ENCODE measurements around the gene SERPINB12. TPM values are rescaled to one million over a fixed set of nuclear protein-coding genes. Genes with fewer than 3 reads are reported as not detected.
A peak's percentile ranks its signal among the peaks of the same experiment; 100 is the strongest.

SERPINB12 gene
- total and polyA plus RNA-seq, 2 experiments from 2014 or later, result not detected

DNA sequence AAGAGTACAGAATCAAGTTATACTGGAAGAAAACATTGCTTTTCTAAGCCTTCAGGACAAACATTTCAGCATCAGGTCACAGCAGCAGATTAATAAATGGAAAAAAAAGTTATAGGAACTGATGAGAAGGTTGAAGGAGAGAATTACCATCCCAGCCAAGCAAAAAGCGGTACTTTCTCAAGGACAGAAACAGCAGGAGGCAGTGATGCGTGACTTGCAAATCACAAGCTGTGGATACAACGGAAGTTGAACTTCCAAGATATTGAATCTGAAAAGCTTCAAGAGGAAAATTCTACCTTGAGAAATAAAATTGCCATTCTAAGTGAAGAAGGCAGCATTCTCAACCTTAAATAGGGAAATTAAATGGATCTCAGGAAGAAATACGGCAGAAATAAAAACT, 18.5 kb upstream of the SERPINB12 start:
- no peaks in the 10 kb centered on the region for H3K4me1 ChIP-seq (ENCODE audit: insufficient read depth)
- H3K27me3 ChIP-seq (replicated peaks; ENCODE audit: insufficient read depth), result no peaks in the 10 kb centered on the region
- H4K20me1 ChIP-seq (ENCODE audit: insufficient read depth), result no peaks in the 10 kb centered on the region
- H2AFZ ChIP-seq, result no peak overlapping the region
- no peak overlapping the region for H3K27ac ChIP-seq
- no peaks in the 10 kb centered on the region for H3K9me3 ChIP-seq (ENCODE audit: low read depth)
- no peaks in the 10 kb centered on the region for H3K79me2 ChIP-seq (ENCODE audit: insufficient read depth)
- in situ Hi-C loops (cut with MboI), result loop anchor here (5.0 kb wide), 1 partner anchor 219 kb away; no protein-coding TSS in a partner anchor
- no peak overlapping the region for H3K4me3 ChIP-seq
- no peak overlapping the region for H3K9ac ChIP-seq
- no peak for TF ChIP-seq EZH2 (IDR thresholded peaks at IDR 0.05; ENCODE audit: insufficient read depth, poor library complexity, severe bottlenecking)
- TF ChIP-seq EZH2phosphoT487 (IDR thresholded peaks at IDR 0.05; ENCODE audit: insufficient read depth, low read depth), result no peak
- H3K9me2 ChIP-seq (ENCODE audit: insufficient read depth), result no peaks in the 10 kb centered on the region
- DNase-seq, result peak; percentile 8
- WGBS, 2 experiments (ENCODE audit: low coverage in 1 of 2, low lambda C conversion rate in 2 of 2, missing lambda C conversion rate in 2 of 2), result 77 to 89% methylated on average over 4 of the region's 4 CpGs
- H3K36me3 ChIP-seq (ENCODE audit: low read depth), result no peaks in the 10 kb centered on the region
- H3K4me2 ChIP-seq (ENCODE audit: unreplicated experiment), result no peak overlapping the region
- no peaks in the 10 kb centered on the region for H3F3A ChIP-seq (ENCODE audit: insufficient read depth)

DNA sequence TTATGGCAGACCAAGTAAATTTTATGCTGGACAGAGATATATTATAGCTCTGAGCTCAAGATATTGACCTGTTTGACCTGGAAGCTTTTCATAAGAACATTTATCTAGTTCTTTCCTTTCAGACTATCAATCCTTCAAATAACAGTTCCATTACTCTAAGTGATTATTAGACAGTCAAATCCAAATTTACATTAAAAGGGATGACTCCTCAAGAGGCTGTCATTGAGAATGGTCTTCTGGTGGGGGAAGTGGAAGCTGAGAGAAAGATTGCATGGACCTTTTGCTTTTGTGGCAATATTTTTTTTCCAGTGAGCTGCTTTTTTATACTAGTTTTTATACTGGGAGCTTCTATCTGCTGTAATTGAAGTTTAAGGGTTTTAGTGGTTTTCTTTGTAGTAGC, 14.9 kb upstream of the SERPINB12 start:
- no peak for TF ChIP-seq EZH2phosphoT487 (IDR thresholded peaks at IDR 0.05; ENCODE audit: insufficient read depth, low read depth)
- TF ChIP-seq EZH2 (IDR thresholded peaks at IDR 0.05; ENCODE audit: insufficient read depth, poor library complexity, severe bottlenecking), result no peak
- Histone ChIP-seq H3K9me2 (ENCODE audit: insufficient read depth) (no peaks in the 10 kb centered on the region), H3K4me2 (ENCODE audit: unreplicated experiment) (no peak overlapping the region), H3K27ac (no peak overlapping the region), H3K79me2 (ENCODE audit: insufficient read depth) (no peaks in the 10 kb centered on the region), H3K9me3 (ENCODE audit: low read depth) (no peaks in the 10 kb centered on the region), H3K4me1 (ENCODE audit: insufficient read depth) (no peaks in the 10 kb centered on the region), H2AFZ (no peak overlapping the region), H3F3A (ENCODE audit: insufficient read depth) (no peaks in the 10 kb centered on the region), H3K9ac (no peak overlapping the region), H4K20me1 (ENCODE audit: insufficient read depth) (no peaks in the 10 kb centered on the region), H3K27me3 (replicated peaks; ENCODE audit: insufficient read depth) (no peaks in the 10 kb centered on the region), H3K4me3 (no peak overlapping the region), H3K36me3 (ENCODE audit: low read depth) (no peaks in the 10 kb centered on the region)
- in situ Hi-C loops (cut with MboI), result no loop called here
- DNase-seq, result no peak

- in situ Hi-C loops (cut with MboI), result no loop called here
- no peak for DNase-seq
- Histone ChIP-seq H3K9me2 (ENCODE audit: insufficient read depth) (no peaks in the 10 kb centered on the region), H3K79me2 (ENCODE audit: insufficient read depth) (no peaks in the 10 kb centered on the region), H2AFZ (no peak overlapping the region), H4K20me1 (ENCODE audit: insufficient read depth) (no peaks in the 10 kb centered on the region), H3K9ac (no peak overlapping the region), H3K27me3 (replicated peaks; ENCODE audit: insufficient read depth) (no peaks in the 10 kb centered on the region), H3K27ac (no peak overlapping the region), H3K36me3 (ENCODE audit: low read depth) (no peaks in the 10 kb centered on the region), H3K4me2 (ENCODE audit: unreplicated experiment) (no peak overlapping the region), H3K4me1 (ENCODE audit: insufficient read depth) (no peaks in the 10 kb centered on the region), H3K9me3 (ENCODE audit: low read depth) (no peaks in the 10 kb centered on the region), H3K4me3 (no peak overlapping the region), H3F3A (ENCODE audit: insufficient read depth) (no peaks in the 10 kb centered on the region)
- no peak for TF ChIP-seq EZH2 (IDR thresholded peaks at IDR 0.05; ENCODE audit: insufficient read depth, poor library complexity, severe bottlenecking)
- no peak for TF ChIP-seq EZH2phosphoT487 (IDR thresholded peaks at IDR 0.05; ENCODE audit: insufficient read depth, low read depth)
- 49 to 55% methylated on average over 5 of the region's 5 CpGs for WGBS, 2 experiments (ENCODE audit: low coverage in 1 of 2, low lambda C conversion rate in 2 of 2, missing lambda C conversion rate in 2 of 2)
Observed at GRCh38 chr18:63528863-63529492, 13.2 kb upstream of the SERPINB12 start.

DNA sequence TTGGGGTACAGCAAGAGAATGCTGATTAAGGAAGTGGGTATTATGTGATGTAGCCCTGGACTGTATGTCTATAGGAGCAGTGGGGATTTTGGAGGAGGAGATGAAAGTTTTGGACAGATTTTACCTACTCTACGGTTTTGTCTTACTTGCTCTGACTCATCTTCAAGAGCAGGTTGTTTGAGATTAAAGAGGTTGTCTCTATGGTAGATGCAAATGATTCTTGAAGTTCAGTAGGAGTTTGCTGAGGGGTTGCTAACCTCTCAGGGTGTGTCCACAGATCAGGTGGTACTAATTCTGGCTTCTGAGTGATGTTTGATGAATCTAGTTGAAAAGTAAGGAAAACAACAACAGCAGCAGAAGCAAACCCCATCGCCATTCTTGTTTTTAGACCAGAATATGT, 9.7 kb upstream of the SERPINB12 start:
- H4K20me1 ChIP-seq (ENCODE audit: insufficient read depth), result no peaks in the 10 kb centered on the region
- H2AFZ ChIP-seq, result no peak overlapping the region
- no peak overlapping the region for H3K27ac ChIP-seq
- H3F3A ChIP-seq (ENCODE audit: insufficient read depth), result no peaks in the 10 kb centered on the region
- no peaks in the 10 kb centered on the region for H3K36me3 ChIP-seq (ENCODE audit: low read depth)
- WGBS, 2 experiments (ENCODE audit: low coverage in 1 of 2, low lambda C conversion rate in 2 of 2, missing lambda C conversion rate in 2 of 2), result 79 to 83% methylated on average over 2 of the region's 2 CpGs
- H3K9ac ChIP-seq, result no peak overlapping the region
- no peaks in the 10 kb centered on the region for H3K9me2 ChIP-seq (ENCODE audit: insufficient read depth)
- H3K4me3 ChIP-seq, result no peak overlapping the region
- TF ChIP-seq EZH2phosphoT487 (IDR thresholded peaks at IDR 0.05; ENCODE audit: insufficient read depth, low read depth) (no peak), EZH2 (IDR thresholded peaks at IDR 0.05; ENCODE audit: insufficient read depth, poor library complexity, severe bottlenecking) (no peak)
- in situ Hi-C loops (cut with MboI), result no loop called here
- H3K79me2 ChIP-seq (ENCODE audit: insufficient read depth), result no peaks in the 10 kb centered on the region
- no peaks in the 10 kb centered on the region for H3K9me3 ChIP-seq (ENCODE audit: low read depth)
- no peaks in the 10 kb centered on the region for H3K4me1 ChIP-seq (ENCODE audit: insufficient read depth)
- no peak overlapping the region for H3K4me2 ChIP-seq (ENCODE audit: unreplicated experiment)
- DNase-seq, result no peak
- H3K27me3 ChIP-seq (replicated peaks; ENCODE audit: insufficient read depth), result no peaks in the 10 kb centered on the region

DNA sequence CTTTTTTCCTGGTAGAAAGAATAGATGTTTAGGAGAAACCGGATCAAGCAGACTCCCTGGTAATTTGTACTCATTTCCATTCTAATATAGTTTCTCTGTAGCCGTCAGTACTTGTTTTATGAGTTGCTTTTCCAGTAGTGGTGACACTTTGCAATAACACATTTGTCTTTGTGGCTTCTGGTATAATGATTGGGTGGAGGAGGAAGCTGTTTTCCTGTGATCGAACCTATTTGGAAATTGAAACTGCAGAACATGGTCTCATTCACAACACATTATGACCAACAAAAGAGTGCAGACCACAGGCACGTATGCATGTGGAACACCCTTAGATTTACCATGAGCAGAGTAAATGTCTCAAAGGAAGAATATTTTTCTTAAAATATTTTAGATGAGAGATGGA, 7.6 kb upstream of the SERPINB12 start:
- H3K79me2 ChIP-seq (ENCODE audit: insufficient read depth), result no peaks in the 10 kb centered on the region
- in situ Hi-C loops (cut with MboI), result no loop called here
- H3K9me3 ChIP-seq (ENCODE audit: low read depth), result no peaks in the 10 kb centered on the region
- H4K20me1 ChIP-seq (ENCODE audit: insufficient read depth), result no peaks in the 10 kb centered on the region
- H3K4me1 ChIP-seq (ENCODE audit: insufficient read depth), result peaks cover 2% of the 10 kb centered on the region
- TF ChIP-seq EZH2phosphoT487 (IDR thresholded peaks at IDR 0.05; ENCODE audit: insufficient read depth, low read depth), result no peak
- TF ChIP-seq EZH2 (IDR thresholded peaks at IDR 0.05; ENCODE audit: insufficient read depth, poor library complexity, severe bottlenecking), result no peak
- H3K27ac ChIP-seq, result no peak overlapping the region
- no peak overlapping the region for H3K9ac ChIP-seq
- no peaks in the 10 kb centered on the region for H3K9me2 ChIP-seq (ENCODE audit: insufficient read depth)
- H2AFZ ChIP-seq, result peak overlapping the region; percentile 40; the same call in 1 of the 2 replicates
- no peak overlapping the region for H3K4me3 ChIP-seq
- H3K27me3 ChIP-seq (replicated peaks; ENCODE audit: insufficient read depth), result no peaks in the 10 kb centered on the region
- no peak for DNase-seq
- WGBS, 2 experiments (ENCODE audit: low coverage in 1 of 2, low lambda C conversion rate in 2 of 2, missing lambda C conversion rate in 2 of 2), result 62% methylated on average over 4 of the region's 4 CpGs
- H3K4me2 ChIP-seq (ENCODE audit: unreplicated experiment), result no peak overlapping the region
- H3F3A ChIP-seq (ENCODE audit: insufficient read depth), result no peaks in the 10 kb centered on the region
- no peaks in the 10 kb centered on the region for H3K36me3 ChIP-seq (ENCODE audit: low read depth)

Data from GM23248 (cell line).